Lung (tissue), 12 donors: Measurements from ENCODE around the gene C20orf204. TPM values are rescaled to one million over a fixed set of nuclear protein-coding genes. Genes with fewer than 3 reads are reported as not detected.

Experiments used
- ATAC-seq: fragments of 200-7000 bp; cut with Tn5 transposase; one replicate; pipeline ENCODE4 v1.9.1; 2020; ENCODE audit warnings: moderate number of reproducible peaks; ENCODE audit not compliant: insufficient read depth, low FRiP score
- DNase-seq, 3 donors: peaks; one replicate each; pipeline ENCODE4 v3.0.0-alpha.2; 2013 to 2017
- H3K27ac ChIP-seq, 2 donors: one replicate each; pipeline ENCODE4 v1.5.1; 2013; ENCODE audit warnings: mild to moderate bottlenecking in 2 of 2, moderate library complexity in 2 of 2, control low read depth in 1 of 2, inconsistent platforms in 1 of 2, low read depth in 1 of 2, low read length in 1 of 2
- H3K27me3 ChIP-seq, 3 donors: one replicate each; pipeline ENCODE4 v1.5.1; 2013; ENCODE audit warnings: low read length in 2 of 3; ENCODE audit not compliant: control insufficient read depth in 3 of 3, insufficient read depth in 3 of 3
- H3K36me3 ChIP-seq, 4 donors: one replicate each; pipeline ENCODE4 v1.5.1; 2013; ENCODE audit warnings: low read length in 4 of 4, mild to moderate bottlenecking in 1 of 4, moderate library complexity in 1 of 4; ENCODE audit not compliant: control insufficient read depth in 4 of 4, insufficient read depth in 4 of 4
- H3K4me1 ChIP-seq, 5 donors: one replicate each; pipeline ENCODE4 v1.5.1; 2013; ENCODE audit warnings: low read length in 5 of 5, mild to moderate bottlenecking in 2 of 5, moderate library complexity in 1 of 5; ENCODE audit not compliant: control insufficient read depth in 5 of 5, insufficient read depth in 5 of 5
- H3K4me3 ChIP-seq: one replicate; pipeline ENCODE4 v1.5.1; 2013; ENCODE audit warnings: mild to moderate bottlenecking, control low read depth, moderate library complexity
- H3K9ac ChIP-seq, 2 donors: one replicate each; pipeline ENCODE4 v1.5.1; 2013; ENCODE audit warnings: low read length in 2 of 2, control low read depth in 1 of 2; ENCODE audit not compliant: insufficient read depth in 1 of 2
- H3K9me3 ChIP-seq, 4 donors: one replicate each; pipeline ENCODE4 v1.5.1; 2013; ENCODE audit warnings: low read length in 3 of 4, mild to moderate bottlenecking in 1 of 4, moderate library complexity in 1 of 4; ENCODE audit not compliant: control insufficient read depth in 4 of 4, insufficient read depth in 3 of 4
- CTCF ChIP-seq: IDR thresholded peaks from 2 replicates; pipeline ENCODE4 v1.5.1; 2012; ENCODE audit warnings: mild to moderate bottlenecking; ENCODE audit errors: control extremely low read depth, extremely low read depth
- WGBS, 2 donors: extraction: QIAGEN DNeasy Blood & Tissue Kit; methylation state at CpG; one replicate each; pipeline ENCODE4 v1.1.7; 2013; 5-methylcytosine and 5-hydroxymethylcytosine counted together
- polyA plus RNA-seq, 2 donors: library from polyadenylated mRNA; stranded (reverse); fragments of 200-250 nt; gene quantifications; one replicate each; pipeline ENCODE4 v1.2.1, GENCODE V29; 2013
- total RNA-seq, 2 donors: library from RNA; depleted of rRNA in 1 of 2; stranded (reverse); fragments of >200 nt in 1 of 2; gene quantifications; one replicate each; pipeline ENCODE4 v1.2.1, GENCODE V29; 2014 to 2021
- donor health status: control.
- donor health status: control.
- donor health status: Bipolar disorder and iron deficiency.
- donor health status: healthy.
- donor health status: DM: yes; HTN: yes; CAD: no.

The C20orf204 gene
- total and polyA plus RNA-seq, 4 donors, result 0.50 to 2.0 (median 0.98) TPM

GRCh38 chr20:64083378-64083803, 47.4 kb downstream of the C20orf204 start:
- ATAC-seq (no peak), DNase-seq (peak; percentile 76 to 85 (median 84))
- Histone ChIP-seq H3K9me3 (no peaks in the 10 kb centered on the region), H3K36me3 (no peaks in the 10 kb centered on the region), H3K4me1 (peaks cover 0 to 52% (median 17%) of the 10 kb centered on the region in 5 donors), H3K4me3 (peak overlapping the region; percentile 37), H3K27me3 (peaks cover 3 to 38% (median 16%) of the 10 kb centered on the region in 3 donors), H3K9ac (no peak overlapping the region), H3K27ac (no peak overlapping the region)
- peak; percentile 46 for TF ChIP-seq CTCF
- WGBS, 2 donors, result 1% methylated on average over 17 to 52 of the region's 52 CpGs

- Histone ChIP-seq H3K36me3 (no peaks in the 10 kb centered on the region), H3K4me3 (peak within 1 kb of the TSS; percentile 37), H3K4me1 (peaks cover 0 to 46% (median 10%) of the 10 kb centered on the region in 5 donors), H3K9me3 (no peaks in the 10 kb centered on the region), H3K9ac (no peak within 1 kb of the TSS), H3K27me3 (peaks cover 3 to 42% (median 16%) of the 10 kb centered on the region in 3 donors), H3K27ac (no peak within 1 kb of the TSS)
- no peak for TF ChIP-seq CTCF
- DNase-seq (peak; percentile 32 to 49 (median 36)), ATAC-seq (no peak)
- WGBS, 2 donors, result 2 to 3% methylated on average over 49 to 86 of the region's 86 CpGs
These were observed 48.1 kb downstream of the C20orf204 start, which contains the start of gene LKAAEAR1 for GRCh38 chr20:64083804-64084684. Gene LKAAEAR1 (minus strand): TSS chr20:64084398. CDS start chr20:64084219, 179 bp downstream.

GRCh38 chr20:64084685-64085152, 48.7 kb downstream of the C20orf204 start:
- DNase-seq, result peak in 1 of 3 donors; percentile 42
- 12 to 13% methylated on average over 23 of the region's 23 CpGs for WGBS, 2 donors
- Histone ChIP-seq H3K4me1 (peaks cover 0 to 42% (median 8%) of the 10 kb centered on the region in 5 donors), H3K9me3 (no peaks in the 10 kb centered on the region), H3K36me3 (no peaks in the 10 kb centered on the region), H3K4me3 (no peak overlapping the region), H3K9ac (no peak overlapping the region), H3K27ac (no peak overlapping the region), H3K27me3 (peaks cover 3 to 48% (median 16%) of the 10 kb centered on the region in 3 donors)
- ATAC-seq, result no peak
- no peak for TF ChIP-seq CTCF
